AG09309 (cell line): Measurements from ENCODE around the gene TEAD3.
A peak's percentile ranks its signal among the peaks of the same experiment; 100 is the strongest.

Experiments
- DNase-seq: peaks from one replicate; pipeline ENCODE4 v3.0.0-alpha.2; 2010; ENCODE audit warnings: low read depth
- H3K4me3 ChIP-seq: 2 replicates; pipeline ENCODE4 v1.5.1; 2011; ENCODE audit warnings: mild to moderate bottlenecking, low read depth, low read length, moderate library complexity; ENCODE audit not compliant: control insufficient read depth
- CTCF ChIP-seq: IDR thresholded peaks from 2 replicates; pipeline ENCODE4 v1.5.1; 2011; ENCODE audit warnings: mild to moderate bottlenecking, low read depth, low read length, inconsistent platforms; ENCODE audit not compliant: insufficient read depth, control insufficient read depth; ENCODE audit errors: missing control alignments

The TEAD3 gene

GRCh38 chr6:35452183-35453090 lies 44.4 kb downstream of the TEAD3 start, which contains the start of gene FANCE:
Gene FANCE (plus strand): TSS chr6:35452338. CDS start chr6:35452546, 208 bp downstream.
- no peak for TF ChIP-seq CTCF
- no peak for DNase-seq
- H3K4me3 ChIP-seq = peak within 1 kb of the TSS; percentile 64

GRCh38 chr6:35451354-35452182 lies 45.3 kb downstream of the TEAD3 start:
- H3K4me3 ChIP-seq = peak overlapping the region; percentile 64
- TF ChIP-seq CTCF = no peak

GRCh38 chr6:35449287-35449881 lies 47.5 kb downstream of the TEAD3 start:
- peak; percentile 66 for TF ChIP-seq CTCF
- DNase-seq = no peak
- H3K4me3 ChIP-seq = no peak overlapping the region

More at GRCh38 chr6:35451354-35452182, 45.3 kb downstream of the TEAD3 start:
- DNase-seq = no peak

- no peak for TF ChIP-seq CTCF
- H3K4me3 ChIP-seq = no peak overlapping the region
- DNase-seq = no peak
Measured at GRCh38 chr6:35448191-35448590, 48.7 kb downstream of the TEAD3 start.

GRCh38 chr6:35445691-35446090 lies 51.2 kb downstream of the TEAD3 start:
- DNase-seq = no peak
- no peak for TF ChIP-seq CTCF
- no peak overlapping the region for H3K4me3 ChIP-seq

GRCh38 chr6:35443341-35444030 lies 53.4 kb downstream of the TEAD3 start:
- DNase-seq = no peak
- H3K4me3 ChIP-seq = no peak overlapping the region
- no peak for TF ChIP-seq CTCF
